GM18508 (cell line): Measurements from ENCODE around the gene PRELID1.

ENCODE experiments used
- ATAC-seq: cut with Tn5 transposase; IDR thresholded peaks from one replicate; pipeline ENCODE4 v1.9.1; 2021; ENCODE audit warnings: moderate number of reproducible peaks; ENCODE audit not compliant: insufficient read depth, unreplicated experiment

PRELID1 gene

DNA sequence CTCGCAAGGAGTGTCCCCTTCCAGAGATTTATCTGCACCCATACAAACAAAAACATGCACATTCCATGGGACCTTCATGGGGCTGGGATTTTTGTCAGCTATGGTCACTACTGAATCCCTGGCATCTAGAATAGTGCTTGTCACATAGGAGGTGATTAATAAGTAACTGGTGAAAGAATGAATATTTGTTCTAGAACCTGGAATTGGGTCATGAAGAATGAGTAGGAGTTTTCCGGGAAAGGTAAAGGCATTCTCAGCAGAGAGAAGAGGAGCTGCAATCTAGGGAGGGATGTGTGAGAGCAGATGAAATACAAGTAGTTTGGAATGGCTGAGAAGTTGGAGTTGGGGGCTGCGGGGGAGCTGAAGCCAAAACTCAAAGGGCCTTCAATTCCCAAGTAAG, 50.7 kb downstream of the PRELID1 start:
- no peak for ATAC-seq

GRCh38 chr5:177354711-177355110, 51.1 kb downstream of the PRELID1 start:
- no peak for ATAC-seq

GRCh38 chr5:177355162-177355867, 51.7 kb downstream of the PRELID1 start:
- no peak for ATAC-seq

DNA sequence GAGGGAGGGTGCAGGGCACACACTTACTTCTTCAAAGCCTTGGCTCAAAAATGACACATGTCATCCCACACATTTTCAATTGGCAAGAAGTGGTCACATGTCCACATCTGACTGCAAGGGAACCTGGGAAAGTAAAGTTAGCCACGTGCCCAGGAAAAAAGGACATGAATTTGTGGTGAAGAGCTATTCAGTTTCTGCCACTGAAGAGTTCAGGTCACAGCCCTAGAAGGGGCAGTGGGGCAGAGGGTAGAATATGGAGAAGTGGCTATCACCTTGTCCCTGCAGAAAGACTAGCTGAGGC, 52.2 kb downstream of the PRELID1 start:
- ATAC-seq: no peak
